Duodenal mucosa (tissue), 2 donors: ENCODE measurements around the gene DIP2B.

Experiments
- H3K27ac ChIP-seq: one replicate; pipeline ENCODE4 v1.7.0; 2013; ENCODE audit warnings: low read depth, low read length
- H3K27me3 ChIP-seq, 2 donors: one replicate each; pipeline ENCODE4 v1.7.0; 2013; ENCODE audit warnings: low read length in 2 of 2, control low read depth in 1 of 2; ENCODE audit not compliant: insufficient read depth in 2 of 2, control insufficient read depth in 1 of 2
- H3K36me3 ChIP-seq, 2 donors: one replicate each; pipeline ENCODE4 v1.7.0; 2013; ENCODE audit warnings: low read length in 2 of 2, control low read depth in 1 of 2; ENCODE audit not compliant: insufficient read depth in 2 of 2, control insufficient read depth in 1 of 2
- H3K4me1 ChIP-seq, 2 donors: one replicate each; pipeline ENCODE4 v1.7.0; 2013; ENCODE audit warnings: low read length in 2 of 2, control low read depth in 1 of 2; ENCODE audit not compliant: insufficient read depth in 2 of 2, control insufficient read depth in 1 of 2
- H3K4me3 ChIP-seq, 2 donors: one replicate each; pipeline ENCODE4 v1.7.0; 2013; ENCODE audit warnings: low read length in 2 of 2, low read depth in 1 of 2
- H3K9ac ChIP-seq, 2 donors: one replicate each; pipeline ENCODE4 v1.7.0; 2013; ENCODE audit warnings: low read length in 2 of 2, low read depth in 1 of 2
- H3K9me3 ChIP-seq, 2 donors: one replicate each; pipeline ENCODE4 v1.7.0; 2013; ENCODE audit warnings: low read length in 2 of 2, control low read depth in 1 of 2; ENCODE audit not compliant: control insufficient read depth in 1 of 2

Gene DIP2B

DNA sequence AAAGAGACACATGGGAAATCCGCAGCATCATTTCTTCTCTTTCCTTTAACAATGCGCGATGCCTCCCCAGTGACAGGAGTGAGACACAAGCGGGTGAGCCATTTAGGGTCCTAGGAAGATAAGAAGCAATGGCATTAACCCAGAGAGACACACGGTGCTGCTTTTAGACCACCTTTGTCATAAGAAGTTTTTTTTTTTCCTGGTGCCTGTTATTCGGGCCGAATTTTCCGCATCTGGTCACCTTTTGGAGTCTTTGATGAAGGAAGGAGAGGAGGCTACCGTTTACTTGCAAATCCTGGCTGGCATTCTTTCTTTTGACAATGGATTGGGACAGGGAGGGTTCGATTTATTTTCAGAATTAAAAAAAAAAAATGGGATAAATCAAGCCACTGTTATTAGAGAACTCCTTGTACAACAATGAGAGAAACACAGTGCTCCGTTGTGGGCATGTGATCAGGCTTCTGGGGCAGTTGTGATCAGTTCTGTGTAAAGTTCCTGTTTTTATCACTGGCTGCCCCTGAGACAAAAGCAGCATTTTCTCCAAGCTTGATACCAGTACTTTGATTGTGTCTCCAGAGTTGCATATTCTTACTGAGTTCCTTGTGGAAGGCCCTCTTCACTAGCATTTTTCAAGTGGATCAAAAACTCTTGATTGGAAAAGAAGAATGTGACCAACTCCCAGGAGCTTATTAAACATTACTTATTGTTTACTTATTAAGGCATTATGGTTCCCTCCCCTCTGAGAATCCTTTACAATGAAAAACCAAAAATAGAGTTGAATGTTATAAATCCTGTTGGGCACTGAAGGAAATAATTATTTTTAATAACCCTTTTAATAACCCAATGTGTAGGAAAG is 1.1 kb downstream of the DIP2B start:
- Histone ChIP-seq H3K27ac (peak overlapping the region; percentile 96), H3K4me1 (peaks cover 35 to 38% of the 10 kb centered on the region in 2 donors), H3K4me3 (peak overlapping the region; percentile 83 to 95), H3K9ac (peak overlapping the region; percentile 92 to 94), H3K9me3 (no peaks in the 10 kb centered on the region), H3K36me3 (no peaks in the 10 kb centered on the region), H3K27me3 (no peaks in the 10 kb centered on the region)

DNA sequence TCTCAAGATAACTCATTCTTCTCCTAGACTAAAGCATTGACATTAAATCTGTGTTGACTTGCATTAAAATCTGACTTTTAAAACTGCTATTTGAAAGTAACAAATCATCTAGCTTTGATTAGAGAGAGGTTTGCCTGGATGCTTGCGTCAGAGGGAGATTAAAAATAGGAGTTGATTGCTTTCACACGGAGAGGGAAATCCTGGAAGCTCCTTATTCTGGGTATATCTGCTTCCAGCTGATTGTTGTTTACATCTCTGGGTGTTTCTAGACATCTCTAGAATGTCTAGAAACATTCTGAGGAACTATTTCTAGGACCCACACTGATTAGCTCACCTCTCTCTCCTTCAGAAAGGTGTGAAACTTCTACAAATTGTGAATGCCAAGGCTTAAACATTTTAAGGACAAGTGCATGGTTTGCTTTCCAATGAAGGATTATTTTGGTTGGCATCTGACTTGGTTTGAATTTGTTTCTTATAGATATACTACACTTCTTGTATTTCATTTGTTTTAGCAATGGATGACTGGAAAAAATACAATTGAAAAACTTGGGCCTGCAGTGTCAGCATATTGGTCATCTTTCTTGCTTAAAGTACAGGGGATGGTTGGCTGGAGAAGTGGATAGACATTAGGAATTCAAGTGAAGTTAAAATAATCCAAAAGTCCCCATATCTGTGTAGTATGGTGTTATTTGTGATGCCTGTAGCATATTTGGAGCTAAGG is 2.1 kb downstream of the DIP2B start:
- H3K9me3 ChIP-seq = no peaks in the 10 kb centered on the region
- peak overlapping the region in 1 of 2 donors; percentile 92 for H3K9ac ChIP-seq
- peak overlapping the region; percentile 83 to 95 for H3K4me3 ChIP-seq
- H3K36me3 ChIP-seq = no peaks in the 10 kb centered on the region
- peaks cover 35 to 38% of the 10 kb centered on the region in 2 donors for H3K4me1 ChIP-seq
- H3K27ac ChIP-seq = no peak overlapping the region
- H3K27me3 ChIP-seq = no peaks in the 10 kb centered on the region

DNA sequence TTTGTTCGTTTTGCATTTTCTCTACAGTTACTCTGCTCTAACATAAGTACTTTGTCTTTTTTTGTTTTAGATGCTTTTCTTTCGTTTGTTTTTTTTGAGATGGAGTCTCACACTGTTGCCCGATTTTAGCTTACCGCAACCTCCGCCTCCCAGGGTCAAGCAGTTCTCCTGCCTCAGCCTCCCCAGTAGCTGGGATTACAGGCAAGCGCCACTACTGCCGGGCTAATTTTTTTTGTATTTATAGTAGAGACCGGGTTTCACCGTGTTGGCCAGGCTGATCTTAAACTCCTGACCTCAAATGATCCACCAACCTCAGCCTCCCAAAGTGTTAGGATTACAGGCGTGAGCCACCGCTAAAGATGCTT is 2.7 kb downstream of the DIP2B start:
- H3K27me3 ChIP-seq = no peaks in the 10 kb centered on the region
- no peak overlapping the region for H3K9ac ChIP-seq
- no peaks in the 10 kb centered on the region for H3K36me3 ChIP-seq
- H3K9me3 ChIP-seq = no peaks in the 10 kb centered on the region
- peaks cover 35 to 38% of the 10 kb centered on the region in 2 donors for H3K4me1 ChIP-seq
- no peak overlapping the region for H3K4me3 ChIP-seq
- no peak overlapping the region for H3K27ac ChIP-seq

DNA sequence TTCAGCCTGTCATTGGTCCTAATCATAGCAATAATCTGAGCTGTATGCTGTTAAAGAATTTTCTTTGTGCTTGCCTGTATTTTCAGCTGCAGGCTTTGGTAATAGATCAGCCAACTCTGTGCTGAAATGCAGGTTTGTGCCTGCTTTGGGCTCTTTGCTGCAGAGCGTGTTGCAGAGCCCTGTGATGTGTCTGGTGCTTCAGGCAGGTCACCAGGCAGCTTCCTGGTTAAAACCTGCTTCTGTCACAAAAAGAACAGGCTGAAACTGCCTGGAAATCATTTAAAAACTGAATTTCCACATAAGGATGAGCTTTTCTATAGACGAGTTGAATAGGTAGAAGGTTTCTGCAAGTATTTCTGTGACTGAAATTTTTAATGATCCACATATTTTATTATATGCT is 3.1 kb downstream of the DIP2B start:
- no peak overlapping the region for H3K4me3 ChIP-seq
- no peaks in the 10 kb centered on the region for H3K27me3 ChIP-seq
- H3K9ac ChIP-seq = no peak overlapping the region
- no peaks in the 10 kb centered on the region for H3K9me3 ChIP-seq
- H3K4me1 ChIP-seq = peaks cover 35 to 38% of the 10 kb centered on the region in 2 donors
- no peaks in the 10 kb centered on the region for H3K36me3 ChIP-seq
- no peak overlapping the region for H3K27ac ChIP-seq

DNA sequence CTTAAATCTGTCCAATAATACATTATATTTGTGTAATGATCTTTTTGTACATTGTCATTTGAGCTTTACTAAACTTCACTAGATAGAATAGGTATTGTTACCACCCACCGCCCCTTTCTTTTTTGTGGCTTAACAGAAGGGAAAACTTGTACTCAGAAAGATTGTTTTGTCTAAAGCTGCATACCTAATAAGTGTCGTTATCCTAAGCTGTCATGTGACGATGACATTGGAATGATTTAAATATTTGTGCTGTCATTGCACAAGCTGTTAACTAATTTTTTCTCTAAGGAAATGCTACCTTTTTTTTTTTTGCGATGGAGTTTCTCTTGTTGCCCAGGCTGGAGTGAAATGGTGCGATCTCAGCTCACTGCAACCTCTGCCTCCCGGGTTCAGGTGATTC is 3.6 kb downstream of the DIP2B start:
- H3K9me3 ChIP-seq = no peaks in the 10 kb centered on the region
- peaks cover 35 to 38% of the 10 kb centered on the region in 2 donors for H3K4me1 ChIP-seq
- no peak overlapping the region for H3K4me3 ChIP-seq
- no peak overlapping the region for H3K9ac ChIP-seq
- H3K27me3 ChIP-seq = no peaks in the 10 kb centered on the region
- no peak overlapping the region for H3K27ac ChIP-seq
- H3K36me3 ChIP-seq = no peaks in the 10 kb centered on the region

DNA sequence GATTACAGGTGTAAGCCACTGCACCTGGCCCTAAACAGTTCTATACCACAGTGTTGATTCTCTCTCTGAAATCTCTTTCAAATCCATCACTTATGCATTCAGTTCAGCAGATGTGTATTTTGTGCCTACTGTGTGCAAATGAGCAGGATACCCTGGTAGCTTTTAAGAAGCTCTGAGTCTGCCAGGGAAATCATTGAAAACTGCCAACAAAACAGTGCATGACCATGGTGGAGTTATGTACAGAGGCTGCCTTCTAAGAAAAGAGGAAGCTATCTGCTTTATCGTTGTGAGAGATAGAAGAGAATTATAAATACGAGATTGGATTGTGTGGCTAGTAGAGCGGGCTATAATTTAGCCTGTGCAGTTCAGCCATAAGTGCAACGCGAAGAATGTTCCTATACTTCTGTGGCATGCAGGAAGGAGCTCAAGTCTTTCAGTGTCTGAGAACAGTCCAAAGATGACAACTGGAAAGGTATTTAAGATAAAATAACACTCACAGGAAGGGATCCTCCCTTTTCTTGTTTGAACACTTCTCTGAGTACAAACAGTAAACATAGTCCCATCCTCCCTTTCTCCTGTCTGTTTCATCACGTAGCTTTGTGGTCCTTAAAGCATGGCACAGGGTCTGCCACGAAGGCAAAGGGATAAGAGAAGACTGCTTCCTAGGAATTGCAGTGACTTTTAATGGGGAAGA is 4.3 kb downstream of the DIP2B start:
- Histone ChIP-seq H3K27ac (no peak overlapping the region), H3K9me3 (no peaks in the 10 kb centered on the region), H3K9ac (no peak overlapping the region), H3K27me3 (no peaks in the 10 kb centered on the region), H3K4me3 (no peak overlapping the region), H3K4me1 (peaks cover 35 to 39% of the 10 kb centered on the region in 2 donors), H3K36me3 (no peaks in the 10 kb centered on the region)

DNA sequence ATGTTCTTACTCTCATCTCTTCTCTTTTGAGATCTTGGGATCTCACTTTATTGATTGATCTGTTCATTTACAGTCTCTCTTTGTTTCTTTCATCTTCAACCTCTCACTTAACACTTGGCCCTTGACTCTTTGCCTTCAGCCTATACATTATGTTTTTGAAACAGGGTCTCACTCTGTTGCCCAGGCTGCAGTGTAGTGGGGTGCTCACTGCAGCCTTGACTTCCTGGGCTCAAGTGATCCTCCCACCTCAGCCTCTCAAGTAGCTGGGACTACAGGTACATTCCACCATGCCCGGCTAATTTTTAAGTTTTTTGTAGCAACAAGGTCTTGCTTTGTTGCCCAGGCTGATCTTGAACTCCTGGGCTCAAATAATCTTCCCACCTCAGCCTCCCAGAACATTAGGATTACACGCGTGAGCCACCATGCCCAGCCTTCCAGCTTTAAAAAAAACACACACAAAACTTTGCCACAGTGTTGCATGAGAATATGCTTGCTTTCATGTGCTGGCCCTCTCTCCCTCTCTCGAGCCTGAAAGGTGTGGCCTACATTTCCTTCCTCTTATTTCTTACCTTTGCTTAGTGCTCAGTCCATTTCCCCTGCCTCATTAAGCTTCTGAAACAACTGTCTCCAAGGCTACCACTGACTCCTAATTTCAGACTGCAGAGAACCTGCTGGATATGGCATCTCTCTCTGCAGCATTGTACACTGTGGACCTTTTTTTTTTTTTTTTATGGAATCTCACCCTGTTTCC is 9.9 kb downstream of the DIP2B start:
- no peak overlapping the region for H3K27ac ChIP-seq

DNA sequence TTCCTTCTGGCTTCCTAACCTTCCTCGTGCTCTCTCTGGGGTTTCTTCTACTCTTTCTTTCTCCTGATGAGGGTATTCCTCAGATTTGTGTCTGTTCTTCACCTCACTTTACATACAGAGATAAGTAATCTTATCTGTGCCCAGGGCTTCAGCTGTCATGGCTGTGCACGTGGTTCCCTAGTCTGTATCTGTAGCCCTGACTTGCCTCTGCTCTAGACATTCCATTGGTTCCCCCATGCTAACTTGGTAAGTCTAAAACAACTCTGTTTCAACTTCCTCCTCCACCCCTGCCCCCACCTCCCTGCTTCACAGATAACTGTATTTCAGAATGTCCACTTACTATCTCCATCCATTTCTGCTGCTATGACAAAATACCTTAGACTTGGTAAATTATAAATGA is 10.8 kb downstream of the DIP2B start:
- no peaks in the 10 kb centered on the region for H3K9me3 ChIP-seq
- H3K9ac ChIP-seq = no peak overlapping the region
- H3K36me3 ChIP-seq = no peaks in the 10 kb centered on the region
- peaks cover 17 to 27% of the 10 kb centered on the region in 2 donors for H3K4me1 ChIP-seq
- no peaks in the 10 kb centered on the region for H3K27me3 ChIP-seq
- no peak overlapping the region for H3K27ac ChIP-seq
- H3K4me3 ChIP-seq = no peak overlapping the region

More for the DNA sequence above, 9.9 kb downstream of the DIP2B start:
- no peak overlapping the region for H3K4me3 ChIP-seq
- no peaks in the 10 kb centered on the region for H3K27me3 ChIP-seq
- no peaks in the 10 kb centered on the region for H3K9me3 ChIP-seq
- no peak overlapping the region for H3K9ac ChIP-seq
- peaks cover 25 to 34% of the 10 kb centered on the region in 2 donors for H3K4me1 ChIP-seq
- H3K36me3 ChIP-seq = no peaks in the 10 kb centered on the region

DNA sequence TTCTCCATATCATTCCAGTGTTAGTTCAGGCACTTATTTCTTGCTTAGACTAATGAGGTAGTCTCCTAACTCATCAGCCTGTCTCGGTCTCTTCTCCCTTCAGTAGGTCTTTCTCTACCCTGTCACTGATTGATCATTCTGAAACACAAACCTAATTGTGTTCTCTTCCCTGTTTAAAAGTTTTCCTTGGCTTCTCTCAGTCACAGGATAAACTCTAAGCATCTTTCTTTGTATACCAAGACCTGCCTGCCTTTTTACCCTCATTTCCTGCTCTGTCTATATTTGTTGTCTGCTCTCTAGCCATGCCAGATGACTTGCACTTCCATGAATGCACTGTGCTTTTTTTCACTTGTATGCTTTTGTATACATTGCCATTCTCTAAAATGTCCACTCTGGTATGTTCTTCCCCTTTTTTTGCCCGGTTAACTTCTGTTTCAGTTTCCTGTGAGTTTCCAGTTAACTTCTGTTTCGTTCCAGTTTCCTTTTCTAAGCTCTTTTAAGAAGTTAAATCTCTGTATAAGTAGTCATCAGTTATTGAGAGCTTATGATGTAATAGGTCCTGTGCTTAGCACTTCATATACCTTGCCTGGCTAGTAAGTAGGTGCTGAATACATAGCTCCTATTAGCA is 12.8 kb downstream of the DIP2B start:
- peak overlapping the region in 1 of 2 donors; percentile 35 for H3K9ac ChIP-seq
- no peaks in the 10 kb centered on the region for H3K27me3 ChIP-seq
- H3K4me3 ChIP-seq = peak overlapping the region in 1 of 2 donors; percentile 30
- H3K9me3 ChIP-seq = no peaks in the 10 kb centered on the region
- peaks cover 17 to 27% of the 10 kb centered on the region in 2 donors for H3K4me1 ChIP-seq
- H3K27ac ChIP-seq = peak overlapping the region; percentile 56
- no peaks in the 10 kb centered on the region for H3K36me3 ChIP-seq
